OCI-LY7 (cell line): ENCODE measurements around the gene LRRC26. TPM values are rescaled to one million over a fixed set of nuclear protein-coding genes. Genes with fewer than 3 reads are reported as not detected.

Experiments used
- BruUV-seq: library from RNA; stranded (reverse); fragments of 400-500 nt; replicated peaks from 2 replicates; lab custom pipeline; 2021; lab: Mats Ljungman, UMichigan
- CTCF ChIA-PET: fragments of 300-600 bp; sonication (Branson Sonifier 250); formaldehyde crosslinking; loops from one replicate; lab custom pipeline; 2022; ENCODE audit warnings: antibody characterized with exemption; ENCODE audit not compliant: unreplicated experiment; lab: Charles Lee
- POLR2A ChIA-PET: fragments of 300-600 bp; sonication (Branson Sonifier 250); formaldehyde crosslinking; loops from one replicate; lab custom pipeline; 2022; ENCODE audit warnings: antibody characterized with exemption; lab: Charles Lee
- DNase-seq: peaks from one replicate; pipeline ENCODE4 v3.0.0-alpha.2; 2015; ENCODE audit warnings: low spot score
- H2AFZ ChIP-seq: fragments of 200-600 bp; sonication (generic), shearing (Covaris generic); 2 replicates; pipeline ENCODE4 v1.6.1; 2014; ENCODE audit warnings: mild to moderate bottlenecking, antibody characterized with exemption, low read length, moderate library complexity
- H3K27ac ChIP-seq: fragments of 200-600 bp; sonication (generic); 2 replicates; pipeline ENCODE4 v1.5.1; 2014; ENCODE audit warnings: mixed run types, low read depth, mild to moderate bottlenecking, moderate library complexity, low read length, inconsistent platforms; ENCODE audit not compliant: poor library complexity, severe bottlenecking
- H3K36me3 ChIP-seq: fragments of 200-600 bp; sonication (generic); 2 replicates; pipeline ENCODE4 v1.6.1; 2014; ENCODE audit warnings: mild to moderate bottlenecking, antibody characterized with exemption, low read length, moderate library complexity, mixed read lengths; ENCODE audit not compliant: insufficient read depth
- H3K4me1 ChIP-seq: fragments of 200-600 bp; sonication (generic); 2 replicates; pipeline ENCODE4 v1.5.1; 2014; ENCODE audit warnings: mild to moderate bottlenecking, low read length; ENCODE audit not compliant: insufficient read depth, poor library complexity, severe bottlenecking
- H3K4me2 ChIP-seq: fragments of 200-600 bp; sonication (generic); 2 replicates; pipeline ENCODE4 v1.6.1; 2014; ENCODE audit warnings: mild to moderate bottlenecking, low read length
- H3K4me3 ChIP-seq: fragments of 200-600 bp; sonication (generic); 2 replicates; pipeline ENCODE4 v1.5.1; 2014; ENCODE audit warnings: mild to moderate bottlenecking, low read depth, low read length; ENCODE audit not compliant: poor library complexity, severe bottlenecking
- H3K79me2 ChIP-seq: fragments of 200-600 bp; sonication (generic); 2 replicates; pipeline ENCODE4 v1.6.1; 2016; ENCODE audit warnings: low read depth, mild to moderate bottlenecking, low read length, moderate library complexity, mixed read lengths; ENCODE audit not compliant: insufficient read depth
- H3K9me2 ChIP-seq: fragments of 200-600 bp; sonication (generic); 2 replicates; pipeline ENCODE4 v1.6.1; 2016; ENCODE audit warnings: mild to moderate bottlenecking, low read length, mixed read lengths; ENCODE audit not compliant: insufficient read depth
- H3K9me3 ChIP-seq: fragments of 200-600 bp; sonication (generic); 2 replicates; pipeline ENCODE4 v1.6.1; 2014; ENCODE audit warnings: mild to moderate bottlenecking, mixed run types, low read length, mixed read lengths
- H4K20me1 ChIP-seq: fragments of 200-600 bp; sonication (generic); 2 replicates; pipeline ENCODE4 v1.6.1; 2014; ENCODE audit warnings: mild to moderate bottlenecking, antibody characterized with exemption, low read length, moderate library complexity, mixed read lengths; ENCODE audit not compliant: insufficient read depth
- CTCF ChIP-seq: fragments of 200-600 bp; sonication (generic); conservative IDR thresholded peaks from 2 replicates; pipeline ENCODE4 v1.5.1; 2014; ENCODE audit warnings: mild to moderate bottlenecking, antibody characterized with exemption, low read length, moderate library complexity, mixed read lengths
- EZH2phosphoT487 ChIP-seq: fragments of 200-600 bp; sonication (generic); IDR thresholded peaks from 2 replicates; pipeline ENCODE4 v1.6.1; 2018; ENCODE audit warnings: low read depth, borderline replicate concordance, mild to moderate bottlenecking, mixed run types, antibody characterized with exemption, low read length, moderate library complexity, mixed read lengths
- intact Hi-C: fragments of 100-400 bp; cut with micrococcal nuclease; formaldehyde crosslinking; loops from one replicate; pipeline ENCODE4 v1.10.0; 2022; ENCODE audit not compliant: unreplicated experiment
- total RNA-seq, 2 experiments: library from RNA; depleted of rRNA in 1 of 2; stranded (reverse); fragments of >200 nt in 1 of 2; shearing (Covaris generic) in 1 of 2; gene quantifications; 2 replicates each; pipeline ENCODE4 v1.2.3, GENCODE V29; 2014 to 2022

The LRRC26 gene
- total RNA-seq, 2 experiments from 2014 or later: not detected

GRCh38 chr9:137162505-137163364 is 7.1 kb downstream of the LRRC26 start:
- Histone ChIP-seq H3K9me3 (no peaks in the 10 kb centered on the region), H4K20me1 (no peaks in the 10 kb centered on the region), H3K9me2 (no peaks in the 10 kb centered on the region), H3K4me2 (no peak overlapping the region), H3K36me3 (no peaks in the 10 kb centered on the region), H3K27ac (no peak overlapping the region), H3K4me3 (no peak overlapping the region), H3K4me1 (peaks cover 18% of the 10 kb centered on the region), H3K79me2 (no peaks in the 10 kb centered on the region), H2AFZ (no peak overlapping the region)
- ChIA-PET CTCF (no interaction called here), POLR2A (no interaction called here)
- no TSS peak for BruUV-seq
- DNase-seq: no peak
- intact Hi-C loops: no loop called here
- TF ChIP-seq EZH2phosphoT487: no peak
- no peak for TF ChIP-seq CTCF

GRCh38 chr9:137161558-137162486 is 8.0 kb downstream of the LRRC26 start:
- H3K79me2 ChIP-seq: no peaks in the 10 kb centered on the region
- peaks cover 27% of the 10 kb centered on the region for H3K4me1 ChIP-seq
- intact Hi-C loops: no loop called here
- H4K20me1 ChIP-seq: no peaks in the 10 kb centered on the region
- DNase-seq: peak; percentile 24
- H3K27ac ChIP-seq: no peak overlapping the region
- ChIA-PET POLR2A (no interaction called here), CTCF (no interaction called here)
- H3K4me2 ChIP-seq: no peak overlapping the region
- H3K9me2 ChIP-seq: no peaks in the 10 kb centered on the region
- no peak overlapping the region for H2AFZ ChIP-seq
- no peaks in the 10 kb centered on the region for H3K9me3 ChIP-seq
- TF ChIP-seq CTCF (no peak), EZH2phosphoT487 (no peak)
- H3K36me3 ChIP-seq: no peaks in the 10 kb centered on the region
- no TSS peak for BruUV-seq
- H3K4me3 ChIP-seq: no peak overlapping the region
